HepG2 (cell line): ENCODE results near the gene MADD. TPM values are rescaled to one million over a fixed set of nuclear protein-coding genes. Genes with fewer than 3 reads are reported as not detected.

Experiments
- ATAD3A ChIP-seq: sonication (generic); formaldehyde crosslinking; IDR thresholded peaks from 2 replicates; pipeline ENCODE4 v1.4.0; 2020; ENCODE audit warnings: missing genetic modification reagents
- FOSL2 ChIP-seq: sonication (generic); formaldehyde crosslinking; IDR thresholded peaks from 2 replicates; pipeline ENCODE4 v1.4.0; 2020; ENCODE audit warnings: missing genetic modification reagents
- HDAC1 ChIP-seq: sonication (generic); formaldehyde crosslinking; IDR thresholded peaks from 2 replicates; pipeline ENCODE4 v1.5.1; 2020; ENCODE audit warnings: mild to moderate bottlenecking, missing genetic modification reagents
- HHEX ChIP-seq: IDR thresholded peaks from 2 replicates; pipeline ENCODE4 v1.6.1; 2016; ENCODE audit warnings: control low read depth
- HNRNPLL ChIP-seq: fragments of 200-400 bp; formaldehyde crosslinking; IDR thresholded peaks from 2 replicates; pipeline ENCODE4 v1.6.1; 2017; ENCODE audit warnings: mild to moderate bottlenecking, low read depth, low read length; ENCODE audit not compliant: poor library complexity, severe bottlenecking
- JUNB ChIP-seq: sonication (generic); formaldehyde crosslinking; IDR thresholded peaks from 2 replicates; pipeline ENCODE4 v1.8.0; 2022; ENCODE audit warnings: missing genetic modification reagents, mild to moderate bottlenecking, borderline replicate concordance
- KDM3A ChIP-seq: IDR thresholded peaks from 2 replicates; pipeline ENCODE4 v1.6.1; 2018; ENCODE audit warnings: low read depth, missing compliant biosample characterization
- MTF1 ChIP-seq: sonication (generic); formaldehyde crosslinking; IDR thresholded peaks from 2 replicates; pipeline ENCODE4 v1.5.0; 2020; ENCODE audit warnings: missing genetic modification reagents
- NFKBIZ ChIP-seq: IDR thresholded peaks from 2 replicates; pipeline ENCODE4 v1.6.1; 2018; ENCODE audit warnings: missing genetic modification reagents, missing compliant biosample characterization
- REL ChIP-seq: sonication (generic); formaldehyde crosslinking; conservative IDR thresholded peaks from 2 replicates; pipeline ENCODE4 v1.8.0; 2022; ENCODE audit warnings: mild to moderate bottlenecking, missing genetic modification reagents, moderate library complexity
- SOX5 ChIP-seq: IDR thresholded peaks from 2 replicates; pipeline ENCODE4 v1.6.1; 2016; ENCODE audit warnings: borderline replicate concordance
- ZFAT ChIP-seq: sonication (generic); formaldehyde crosslinking; conservative IDR thresholded peaks from 2 replicates; pipeline ENCODE4 v1.8.1; 2023; ENCODE audit warnings: missing genetic modification reagents, inconsistent platforms
- ZFP41 ChIP-seq: sonication (generic); formaldehyde crosslinking; IDR thresholded peaks from 2 replicates; pipeline ENCODE4 v1.4.0; 2020; ENCODE audit warnings: mild to moderate bottlenecking, missing genetic modification reagents, borderline replicate concordance
- ZFY ChIP-seq: sonication (generic); formaldehyde crosslinking; IDR thresholded peaks from 2 replicates; pipeline ENCODE4 v1.4.0; 2020; ENCODE audit warnings: missing genetic modification reagents
- ZNF10 ChIP-seq: sonication (generic); formaldehyde crosslinking; IDR thresholded peaks from 2 replicates; pipeline ENCODE4 v1.4.0; 2020; ENCODE audit warnings: mild to moderate bottlenecking, low read depth, missing genetic modification reagents, borderline replicate concordance
- ZNF138 ChIP-seq: sonication (generic); formaldehyde crosslinking; IDR thresholded peaks from 2 replicates; pipeline ENCODE4 v1.5.0; 2020; ENCODE audit warnings: mild to moderate bottlenecking, low read depth, missing genetic modification reagents
- ZNF367 ChIP-seq: sonication (generic); formaldehyde crosslinking; IDR thresholded peaks from 2 replicates; pipeline ENCODE4 v1.4.0; 2020; ENCODE audit warnings: missing genetic modification reagents, borderline replicate concordance
- ZNF432 ChIP-seq: sonication (generic); formaldehyde crosslinking; IDR thresholded peaks from 2 replicates; pipeline ENCODE4 v1.5.0; 2020; ENCODE audit warnings: missing genetic modification reagents, mild to moderate bottlenecking, borderline replicate concordance
- ZNF441 ChIP-seq: sonication (generic); formaldehyde crosslinking; IDR thresholded peaks from 2 replicates; pipeline ENCODE4 v1.7.0; 2021; ENCODE audit warnings: missing genetic modification reagents, borderline replicate concordance
- ZNF616 ChIP-seq: sonication (generic); formaldehyde crosslinking; IDR thresholded peaks from 2 replicates; pipeline ENCODE4 v1.5.0; 2020; ENCODE audit warnings: low read depth, mild to moderate bottlenecking, missing genetic modification reagents
- polyA plus RNA-seq, 8 experiments: library from polyadenylated mRNA; depleted of rRNA in 3 of 8; stranded (reverse) in 7 of 8; unstranded in 1 of 8; fragments of >200 nt; fragmentation: Illumina TruSeq in 4 of 8; extraction: Trizol in 4 of 8; gene quantifications; 2 replicates each; pipeline versions ENCODE4 v1.2.1 to v1.2.3, GENCODE V29; 2011 to 2016; ENCODE audit warnings: low read depth in 4 of 8, missing spikeins in 1 of 8, mixed read lengths in 1 of 8; ENCODE audit not compliant: insufficient read depth in 1 of 8
- total RNA-seq, 5 experiments: library from RNA; depleted of rRNA; stranded (reverse); fragments of >200 nt; fragmentation: Illumina TruSeq; extraction: Trizol; gene quantifications; 2 replicates each; pipeline ENCODE4 v1.2.3, GENCODE V29; 2016; ENCODE audit warnings: low read depth in 1 of 5
- TF ChIP-seq, protein P1 (sequence below): sonication (generic); formaldehyde crosslinking; IDR thresholded peaks from 2 replicates; pipeline ENCODE4 v1.4.0; 2020; ENCODE audit warnings: missing genetic modification reagents, mild to moderate bottlenecking, borderline replicate concordance
- TF ChIP-seq, protein P2 (sequence below): sonication (generic); formaldehyde crosslinking; IDR thresholded peaks from 2 replicates; pipeline ENCODE4 v1.4.0; 2020; ENCODE audit warnings: missing genetic modification reagents
- TF ChIP-seq, protein P3 (sequence below): sonication (generic); formaldehyde crosslinking; IDR thresholded peaks from 2 replicates; pipeline ENCODE4 v1.5.0; 2020; ENCODE audit warnings: missing genetic modification reagents, mild to moderate bottlenecking, borderline replicate concordance

The MADD gene
- total and polyA plus RNA-seq, 2 of the 13 experiments (the other 11 are each of a cell fraction or from before 2014, with no cell fraction given): 18.0 to 29.2 TPM

DNA sequence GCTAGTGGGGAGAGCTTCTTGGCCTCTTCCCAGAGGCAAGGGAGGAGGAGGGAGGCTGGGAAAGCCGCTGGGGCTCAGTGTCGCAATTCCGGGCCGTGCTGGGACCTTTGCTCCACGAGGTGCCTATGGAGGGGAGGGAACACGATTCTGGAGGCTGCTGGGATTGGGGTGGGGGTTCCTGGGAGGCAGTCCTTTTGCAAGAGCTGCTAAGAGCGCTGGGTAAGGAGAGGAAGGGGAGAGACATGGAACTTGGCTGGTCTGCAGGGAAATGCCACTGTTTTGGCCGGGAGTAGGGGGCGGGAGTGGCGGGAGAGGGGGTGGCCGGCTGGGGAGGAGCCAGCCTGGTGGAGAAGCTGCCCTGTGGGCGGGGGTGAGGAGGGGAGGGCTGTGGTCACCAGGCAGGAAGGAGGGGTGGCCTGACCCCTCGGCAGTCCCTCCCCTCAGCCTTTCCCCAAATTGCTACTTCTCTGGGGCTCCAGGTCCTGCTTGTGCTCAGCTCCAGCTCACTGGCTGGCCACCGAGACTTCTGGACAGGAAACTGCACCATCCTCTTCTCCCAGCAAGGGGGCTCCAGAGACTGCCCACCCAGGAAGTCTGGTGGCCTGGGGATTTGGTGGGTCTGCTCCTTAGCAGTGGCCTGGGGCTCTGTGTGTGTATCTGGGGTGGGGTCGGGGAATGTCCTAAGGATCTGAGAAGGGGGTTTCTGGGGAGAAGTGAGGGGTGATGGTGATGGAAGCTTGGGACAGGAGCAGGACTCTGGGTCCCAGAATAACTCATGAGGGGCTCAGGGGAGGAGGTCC lies 12.2 kb upstream of the MADD start, which contains the start of gene NR1H3 (continued):
- TF ChIP-seq, protein P1, sequence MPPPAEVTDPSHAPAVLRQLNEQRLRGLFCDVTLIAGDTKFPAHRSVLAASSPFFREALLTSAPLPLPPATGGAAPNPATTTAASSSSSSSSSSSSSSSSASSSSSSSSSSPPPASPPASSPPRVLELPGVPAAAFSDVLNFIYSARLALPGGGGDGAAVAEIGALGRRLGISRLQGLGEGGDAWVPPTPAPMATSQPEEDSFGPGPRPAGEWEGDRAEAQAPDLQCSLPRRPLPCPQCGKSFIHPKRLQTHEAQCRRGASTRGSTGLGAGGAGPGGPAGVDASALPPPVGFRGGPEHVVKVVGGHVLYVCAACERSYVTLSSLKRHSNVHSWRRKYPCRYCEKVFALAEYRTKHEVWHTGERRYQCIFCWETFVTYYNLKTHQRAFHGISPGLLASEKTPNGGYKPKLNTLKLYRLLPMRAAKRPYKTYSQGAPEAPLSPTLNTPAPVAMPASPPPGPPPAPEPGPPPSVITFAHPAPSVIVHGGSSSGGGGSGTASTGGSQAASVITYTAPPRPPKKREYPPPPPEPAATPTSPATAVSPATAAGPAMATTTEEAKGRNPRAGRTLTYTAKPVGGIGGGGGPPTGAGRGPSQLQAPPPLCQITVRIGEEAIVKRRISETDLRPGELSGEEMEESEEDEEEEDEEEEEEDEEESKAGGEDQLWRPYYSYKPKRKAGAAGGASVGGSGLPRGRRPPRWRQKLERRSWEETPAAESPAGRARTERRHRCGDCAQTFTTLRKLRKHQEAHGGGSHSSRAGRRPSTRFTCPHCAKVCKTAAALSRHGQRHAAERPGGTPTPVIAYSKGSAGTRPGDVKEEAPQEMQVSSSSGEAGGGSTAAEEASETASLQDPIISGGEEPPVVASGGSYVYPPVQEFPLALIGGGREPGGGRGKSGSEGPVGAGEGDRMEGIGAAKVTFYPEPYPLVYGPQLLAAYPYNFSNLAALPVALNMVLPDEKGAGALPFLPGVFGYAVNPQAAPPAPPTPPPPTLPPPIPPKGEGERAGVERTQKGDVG (CRISPR knock-in tag): no peak
- no peak for TF ChIP-seq HHEX (CRISPR knock-in tag)
- no peak for TF ChIP-seq ZNF367
- TF ChIP-seq ZFAT: no peak
- 0 out of 2 replicates have a peak, but pooled peaks have one; percentile 59 for TF ChIP-seq HDAC1 (CRISPR knock-in tag)
- 0 out of 2 replicates have a peak, but pooled peaks have one; percentile 51 for TF ChIP-seq ZNF441 (CRISPR knock-in tag)
- no peak for TF ChIP-seq ZNF10 (CRISPR knock-in tag)
- no peak for TF ChIP-seq KDM3A (CRISPR knock-in tag)
- TF ChIP-seq, protein P2, sequence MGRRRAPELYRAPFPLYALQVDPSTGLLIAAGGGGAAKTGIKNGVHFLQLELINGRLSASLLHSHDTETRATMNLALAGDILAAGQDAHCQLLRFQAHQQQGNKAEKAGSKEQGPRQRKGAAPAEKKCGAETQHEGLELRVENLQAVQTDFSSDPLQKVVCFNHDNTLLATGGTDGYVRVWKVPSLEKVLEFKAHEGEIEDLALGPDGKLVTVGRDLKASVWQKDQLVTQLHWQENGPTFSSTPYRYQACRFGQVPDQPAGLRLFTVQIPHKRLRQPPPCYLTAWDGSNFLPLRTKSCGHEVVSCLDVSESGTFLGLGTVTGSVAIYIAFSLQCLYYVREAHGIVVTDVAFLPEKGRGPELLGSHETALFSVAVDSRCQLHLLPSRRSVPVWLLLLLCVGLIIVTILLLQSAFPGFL: no peak
- TF ChIP-seq ZNF616 (CRISPR knock-in tag): no peak
- TF ChIP-seq NFKBIZ (CRISPR knock-in tag): 0 out of 2 replicates have a peak, but pooled peaks have one; percentile 35
- TF ChIP-seq ATAD3A (CRISPR knock-in tag): no peak
- peak; percentile 40 for TF ChIP-seq HNRNPLL
- TF ChIP-seq, protein P3, sequence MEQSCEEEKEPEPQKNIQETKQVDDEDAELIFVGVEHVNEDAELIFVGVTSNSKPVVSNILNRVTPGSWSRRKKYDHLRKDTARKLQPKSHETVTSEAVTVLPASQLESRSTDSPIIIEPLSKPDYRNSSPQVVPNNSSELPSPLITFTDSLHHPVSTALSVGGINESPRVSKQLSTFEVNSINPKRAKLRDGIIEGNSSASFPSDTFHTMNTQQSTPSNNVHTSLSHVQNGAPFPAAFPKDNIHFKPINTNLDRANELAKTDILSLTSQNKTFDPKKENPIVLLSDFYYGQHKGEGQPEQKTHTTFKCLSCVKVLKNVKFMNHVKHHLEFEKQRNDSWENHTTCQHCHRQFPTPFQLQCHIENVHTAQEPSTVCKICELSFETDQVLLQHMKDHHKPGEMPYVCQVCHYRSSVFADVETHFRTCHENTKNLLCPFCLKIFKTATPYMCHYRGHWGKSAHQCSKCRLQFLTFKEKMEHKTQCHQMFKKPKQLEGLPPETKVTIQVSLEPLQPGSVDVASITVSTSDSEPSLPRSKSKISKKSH (CRISPR knock-in tag): no peak
- TF ChIP-seq ZFP41 (CRISPR knock-in tag): no peak
- TF ChIP-seq ZNF138 (CRISPR knock-in tag): no peak
- TF ChIP-seq MTF1 (CRISPR knock-in tag): no peak
- peak; percentile 63; the same call in 1 of the 2 replicates for TF ChIP-seq ZFY (CRISPR knock-in tag)
- peak; percentile 42; the same call in 1 of the 2 replicates for TF ChIP-seq FOSL2
- TF ChIP-seq ZNF432 (CRISPR knock-in tag): no peak
- TF ChIP-seq REL: 0 out of 2 replicates have a peak, but pooled peaks have one; percentile 62
- TF ChIP-seq SOX5: no peak
- TF ChIP-seq JUNB: no peak
